ENCODE results near the gene UBA52. TPM values are rescaled to one million over a fixed set of nuclear protein-coding genes. Genes with fewer than 3 reads are reported as not detected.

Gene UBA52
- total and polyA plus RNA-seq, 10 of the 15 experiments (the other 5 are each of a cell fraction or from before 2014, with no cell fraction given), result 1,131 to 2,392 (median 1,645) TPM

GRCh38 chr19:18562086-18562485 is 9.6 kb upstream of the UBA52 start:
- POLR2A ChIA-PET, result no interaction called here
- CTCF ChIA-PET, result no interaction called here
- no peak for TF ChIP-seq ATF2 (IDR thresholded peaks at IDR 0.05; ENCODE audit: low read length)
- no peak for TF ChIP-seq NFXL1 (IDR thresholded peaks at IDR 0.05; ENCODE audit: borderline replicate concordance)
- no peak for TF ChIP-seq SMAD5 (IDR thresholded peaks at IDR 0.05; ENCODE audit: low read depth)
- no peak for TF ChIP-seq CEBPB (IDR thresholded peaks at IDR 0.05; ENCODE audit: borderline replicate concordance in 1 of 2, low read depth in 2 of 2, low read length in 2 of 2)
- no peak for TF ChIP-seq RB1 (IDR thresholded peaks at IDR 0.05; ENCODE audit: borderline replicate concordance)
- TF ChIP-seq TCF3 (IDR thresholded peaks at IDR 0.05; ENCODE audit: borderline replicate concordance, insufficient read depth, low read depth, low read length), result no peak
- TF ChIP-seq ZNF622 (IDR thresholded peaks at IDR 0.05), result no peak
- no peak for TF ChIP-seq IKZF1 (conservative IDR thresholded peaks at IDR 0.05)
- no peak for TF ChIP-seq FOXM1 (IDR thresholded peaks at IDR 0.05; ENCODE audit: low read depth, low read length)
- no peak for TF ChIP-seq ZBED1 (IDR thresholded peaks at IDR 0.05; ENCODE audit: borderline replicate concordance)
- no peaks in the 10 kb centered on the region for H3K4me1 ChIP-seq (ENCODE audit: control insufficient read depth, insufficient read depth, low read length)
- intact Hi-C loops (cut with micrococcal nuclease; ENCODE audit: unreplicated experiment), result no loop called here
- peaks cover 15 to 16% of the 10 kb centered on the region in 2 experiments; a peak in 3 of 4 replicates for H3K36me3 ChIP-seq (ENCODE audit: control insufficient read depth in 2 of 2, insufficient read depth in 2 of 2, low read length in 1 of 2)
- SMC1A ChIA-PET (ENCODE audit: uncharacterized antibody, unreplicated experiment), result no interaction called here
- WGBS (ENCODE audit: insufficient coverage, insufficient replicate concordance, low lambda C conversion rate, missing lambda C conversion rate), result over 99% methylated on average over 14 of the region's 14 CpGs
- in situ Hi-C loops (cut with MboI), result no loop called here
- H3K27me3 ChIP-seq (replicated peaks in 1 of 2; ENCODE audit: control insufficient read depth in 2 of 2, insufficient read depth in 2 of 2, low read length in 1 of 2), result no peaks in the 10 kb centered on the region
- RAD21 ChIA-PET (ENCODE audit: unreplicated experiment), result no interaction called here
- H3K9ac ChIP-seq (ENCODE audit: control insufficient read depth, insufficient read depth, low read length), result no peak overlapping the region
- H3K4me2 ChIP-seq (ENCODE audit: control insufficient read depth, insufficient read depth), result no peak overlapping the region
- ATAC-seq (no peak), DNase-seq (ENCODE audit: low read depth, low spot score) (no peak), FAIRE-seq (no peak)
- H2AFZ ChIP-seq (ENCODE audit: control insufficient read depth, low read depth, low read length), result no peak overlapping the region
- no peak overlapping the region for H3K27ac ChIP-seq (ENCODE audit: control insufficient read depth, insufficient read depth)
- H4K20me1 ChIP-seq (ENCODE audit: control insufficient read depth, insufficient read depth), result no peaks in the 10 kb centered on the region
- H3K79me2 ChIP-seq (ENCODE audit: control insufficient read depth, insufficient read depth, low read length), result peaks cover 32% of the 10 kb centered on the region
- H3K4me3 ChIP-seq, result no peak overlapping the region
- no TSS peak for BruUV-seq (replicated peaks)
- no peaks in the 10 kb centered on the region for H3K9me3 ChIP-seq (replicated peaks; ENCODE audit: control insufficient read depth, insufficient read depth, low read length)
